Stimulated activated CD8-positive, alpha-beta memory T cell treated with anti-CD3 and anti-CD28 coated beads, Interleukin-7, amount 100 ng/mL, for 48 hours (primary cell): ENCODE results near the gene NME7.
A peak's percentile ranks its signal among the peaks of the same experiment; 100 is the strongest.
"Not testable (repeated sequence)": the region's sequence is repeated elsewhere in the genome, so short reads cannot be mapped to it uniquely, and the experiment has no call there.

ENCODE experiments used
- DNase-seq, 2 donors: peaks; one replicate each; pipeline ENCODE4 v3.0.0-alpha.2; 2020; ENCODE audit warnings: low read depth in 1 of 2; ENCODE audit errors: extremely low read depth in 1 of 2

The NME7 gene

DNA sequence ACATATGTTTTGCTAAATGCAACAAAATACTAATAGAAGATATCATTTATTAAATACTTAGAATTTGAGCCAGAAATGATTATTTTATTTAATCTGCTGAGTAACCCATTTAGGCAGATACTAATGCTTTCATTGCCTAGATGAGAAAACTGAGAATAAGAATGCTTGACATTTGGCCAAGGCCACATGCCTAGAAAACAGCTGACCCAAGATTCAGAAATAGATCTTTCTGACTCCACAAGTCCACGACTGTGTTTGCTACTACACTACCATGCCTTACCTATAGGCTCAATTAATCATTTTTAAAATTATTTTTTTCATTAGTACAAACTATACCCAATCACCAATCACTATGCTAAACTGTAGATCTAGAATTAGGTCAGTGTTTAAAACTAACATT is 131.5 kb downstream of the NME7 start:
- no peak for DNase-seq

GRCh38 chr1:169235568-169235967 is 132.0 kb downstream of the NME7 start:
- DNase-seq: no peak

DNA sequence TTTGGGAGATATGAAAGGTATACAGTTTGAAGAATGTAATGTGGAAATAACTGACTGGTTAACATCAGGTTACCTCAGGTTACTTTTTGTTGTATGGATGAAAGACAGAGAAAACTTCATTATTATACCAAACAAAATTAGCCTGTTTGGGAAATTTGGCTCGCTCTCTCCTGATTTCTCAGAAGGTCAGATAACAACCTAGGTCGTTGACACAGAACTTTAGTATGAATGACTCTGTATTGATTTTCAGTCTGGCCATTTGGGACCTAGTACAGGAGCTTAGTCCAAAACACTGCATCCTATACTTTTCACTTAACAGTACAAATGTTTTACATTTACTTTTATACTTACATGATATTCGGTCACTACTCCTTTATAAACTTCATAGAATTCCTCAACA is 132.8 kb downstream of the NME7 start:
- DNase-seq: no peak

DNA sequence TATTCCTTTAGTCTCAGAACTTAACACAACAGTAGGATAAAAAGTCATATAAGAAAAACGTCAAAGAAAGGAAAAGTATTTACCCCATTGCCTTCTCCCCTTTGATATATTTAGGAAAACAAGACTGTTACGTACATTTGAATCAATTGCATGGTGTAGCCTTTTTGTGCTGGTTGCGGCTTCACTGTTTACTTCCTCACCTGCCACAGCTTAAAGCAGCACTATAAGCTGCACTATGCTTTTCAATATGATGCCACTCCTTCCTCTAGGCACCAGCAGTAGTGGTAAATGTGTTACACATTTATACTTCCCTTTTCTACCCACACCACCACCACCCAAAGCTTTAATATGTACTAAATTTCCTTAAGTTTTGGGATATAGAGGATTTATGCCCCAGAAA is 150.0 kb downstream of the NME7 start:
- no peak for DNase-seq

DNA sequence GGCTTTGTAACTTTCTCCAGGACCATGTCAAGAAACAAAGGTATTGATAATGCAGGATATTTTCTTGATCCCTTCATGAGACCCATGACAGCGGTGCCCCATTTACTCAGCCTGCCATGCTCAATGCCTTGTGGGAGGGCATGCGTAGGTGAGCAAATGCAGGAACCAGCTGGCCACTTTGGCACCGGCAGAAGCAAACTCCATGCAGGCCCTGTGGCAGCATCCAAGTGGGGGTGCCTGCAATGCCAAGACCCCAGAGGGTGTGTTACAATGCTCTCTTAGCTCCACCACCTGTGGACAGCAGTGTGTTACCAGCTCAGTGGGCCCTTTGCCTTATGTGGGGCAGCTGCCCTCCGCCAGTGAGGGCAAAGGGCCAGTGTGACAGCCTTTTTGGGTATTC is 153.0 kb downstream of the NME7 start:
- no peak for DNase-seq

- DNase-seq: no peak
Measured at GRCh38 chr1:169212088-169212487, 155.5 kb downstream of the NME7 start.

DNA sequence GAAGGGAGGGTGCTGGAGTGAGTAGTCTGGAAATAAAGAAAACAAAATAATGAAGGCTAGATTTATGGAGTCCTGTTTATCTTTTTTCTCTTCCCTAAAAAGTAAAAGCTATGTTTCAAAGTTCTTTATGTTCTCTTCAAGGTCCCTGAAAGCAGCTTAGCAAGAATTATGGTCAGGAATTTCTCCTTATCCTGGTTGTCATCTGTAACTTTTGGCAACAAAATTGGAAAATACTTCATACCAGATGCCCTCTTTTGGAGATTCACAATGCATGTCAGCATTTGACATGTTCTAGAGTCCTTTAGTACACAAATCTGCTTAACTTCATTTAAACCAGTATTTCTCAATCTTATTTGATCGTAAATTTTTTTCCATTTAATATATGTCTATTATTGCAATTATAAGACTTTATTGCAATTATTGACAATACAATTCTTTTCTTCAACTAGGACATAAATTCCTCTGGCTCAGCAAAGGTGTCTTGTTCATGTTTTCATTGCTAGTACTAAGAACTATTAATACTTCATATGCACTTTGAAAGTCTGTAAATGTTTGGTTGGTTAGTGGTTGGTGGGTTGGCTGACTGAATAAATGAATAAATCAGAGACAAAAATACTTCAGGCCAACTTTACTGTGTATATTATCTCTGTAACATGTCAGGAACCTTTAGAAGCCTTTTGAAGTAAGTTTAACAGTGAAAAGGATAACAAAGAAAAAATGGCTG is 159.6 kb downstream of the NME7 start:
- DNase-seq: no peak

GRCh38 chr1:169204157-169204556 is 163.4 kb downstream of the NME7 start:
- DNase-seq: no peak

DNA sequence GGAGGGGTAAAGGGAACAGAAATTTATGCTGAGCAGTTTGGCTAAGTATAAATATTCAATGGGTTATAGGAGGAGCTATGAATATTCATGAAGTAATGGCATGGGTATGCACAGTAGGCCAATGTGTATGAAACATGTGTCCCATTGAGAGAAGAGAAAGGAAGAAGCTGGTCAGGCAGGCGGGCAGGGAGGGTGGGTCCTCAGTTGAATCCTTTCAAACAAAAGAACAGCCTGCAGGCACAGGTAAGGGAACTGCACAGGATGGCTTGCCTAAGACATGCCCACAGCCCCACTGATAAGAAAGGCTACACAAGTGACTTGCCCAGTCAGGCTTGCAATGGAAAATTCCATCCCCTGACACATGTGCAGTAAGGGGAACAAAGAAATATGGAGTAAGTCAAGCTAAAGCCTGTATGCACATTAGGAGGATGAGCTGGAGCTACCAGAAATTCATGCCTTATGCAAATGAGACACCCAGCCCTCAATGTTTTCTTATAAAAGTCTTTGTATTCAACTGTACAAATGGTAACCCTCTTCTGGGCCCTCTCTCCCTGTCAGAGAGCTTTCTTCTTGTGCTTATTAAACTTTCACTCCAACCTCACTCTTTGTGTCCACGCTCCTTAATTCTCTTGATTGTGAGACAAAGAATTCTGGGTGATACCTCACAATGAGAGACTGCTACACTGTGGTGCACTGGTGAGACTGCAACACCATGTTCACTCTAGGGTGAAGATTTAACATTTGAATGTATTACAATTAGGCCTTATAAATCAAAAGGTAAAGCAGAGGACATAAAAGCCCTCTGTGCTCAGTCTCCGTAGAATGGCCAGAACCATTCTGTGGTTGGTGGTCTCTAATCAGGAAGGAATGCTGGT is 164.6 kb downstream of the NME7 start:
- DNase-seq: no peak

DNA sequence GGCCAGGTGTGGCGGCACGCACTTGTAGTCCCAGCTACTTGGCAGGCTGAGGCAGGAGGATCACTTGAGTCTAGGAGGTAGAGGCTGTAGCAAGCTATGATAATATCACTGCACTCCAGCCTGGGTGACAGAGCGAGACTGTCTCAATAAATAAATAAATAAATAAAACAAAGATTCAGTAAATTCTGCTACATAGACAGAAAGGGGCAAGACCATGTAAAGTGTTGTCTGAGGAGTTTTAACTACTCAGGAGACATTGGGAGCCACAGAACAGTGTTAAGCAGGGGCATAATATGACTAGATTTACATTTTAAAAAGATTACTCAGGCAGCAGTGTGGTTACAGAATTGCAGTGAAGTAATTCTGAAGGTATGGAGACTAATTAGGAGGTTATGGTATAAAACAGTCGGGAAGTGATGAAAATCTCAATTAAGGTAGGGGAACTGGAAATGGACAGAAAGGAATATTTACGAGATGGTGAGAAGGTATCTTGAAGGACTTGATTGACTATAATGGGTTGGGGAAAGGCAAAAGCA is 166.4 kb downstream of the NME7 start:
- no peak for DNase-seq

DNA sequence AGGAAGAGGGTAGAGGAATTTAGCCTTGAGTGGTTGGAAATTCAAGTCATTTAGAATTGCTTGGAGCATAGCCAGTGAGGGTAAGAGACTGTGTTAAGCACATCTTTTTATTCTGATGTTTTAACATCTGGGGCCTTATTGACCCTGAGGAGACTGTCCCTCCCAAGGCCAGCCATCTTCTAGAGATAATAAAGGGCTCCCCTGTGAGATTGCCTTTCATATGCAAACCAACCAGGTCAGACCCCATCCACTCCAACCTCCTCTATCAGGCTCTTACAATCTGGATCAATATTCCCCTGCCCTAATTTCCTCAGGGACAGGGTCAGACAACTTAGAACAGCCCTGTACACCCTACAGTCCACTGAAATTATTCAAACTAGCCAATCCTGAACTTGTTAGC is 167.3 kb downstream of the NME7 start:
- no peak for DNase-seq

- no peak for DNase-seq
Measured at GRCh38 chr1:169196581-169196980, 171.0 kb downstream of the NME7 start.

GRCh38 chr1:169196161-169196560 is 171.4 kb downstream of the NME7 start:
- DNase-seq: no peak

DNA sequence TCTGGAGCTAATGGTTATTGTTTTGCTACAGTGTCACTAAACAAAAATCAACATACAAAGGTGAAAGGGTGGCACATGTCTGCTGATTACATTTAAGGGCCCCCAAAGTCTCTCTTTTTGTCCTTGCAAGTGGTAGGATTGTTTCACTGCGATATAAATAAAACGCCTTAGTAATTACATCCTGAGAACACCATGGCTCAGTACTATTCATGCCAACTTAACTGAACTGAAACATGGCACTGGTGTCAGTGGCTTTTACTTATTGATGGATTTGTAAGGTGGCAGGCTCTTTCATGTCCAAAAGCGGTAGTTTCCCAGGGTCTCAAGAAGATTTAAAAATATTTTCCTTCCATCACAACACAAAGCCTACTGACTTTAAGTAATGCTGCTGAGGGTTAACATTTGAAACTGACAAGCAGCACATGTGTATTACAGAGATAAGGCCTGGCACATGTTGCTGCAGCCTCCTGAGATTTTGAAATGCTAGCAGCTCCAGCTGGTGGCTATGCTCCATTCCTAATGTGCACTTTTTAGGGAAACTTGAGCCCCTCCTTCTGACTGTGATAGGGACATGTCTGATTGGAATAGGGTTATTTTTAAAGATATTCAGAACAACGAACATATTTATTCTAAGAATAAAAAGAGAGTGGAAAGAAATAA is 174.3 kb downstream of the NME7 start:
- DNase-seq: no peak

- no peak for DNase-seq
Measured at GRCh38 chr1:169186106-169186505, 181.5 kb downstream of the NME7 start.

GRCh38 chr1:169184812-169185211 is 182.8 kb downstream of the NME7 start:
- no peak for DNase-seq

GRCh38 chr1:169180174-169180573 is 187.4 kb downstream of the NME7 start:
- no peak for DNase-seq

DNA sequence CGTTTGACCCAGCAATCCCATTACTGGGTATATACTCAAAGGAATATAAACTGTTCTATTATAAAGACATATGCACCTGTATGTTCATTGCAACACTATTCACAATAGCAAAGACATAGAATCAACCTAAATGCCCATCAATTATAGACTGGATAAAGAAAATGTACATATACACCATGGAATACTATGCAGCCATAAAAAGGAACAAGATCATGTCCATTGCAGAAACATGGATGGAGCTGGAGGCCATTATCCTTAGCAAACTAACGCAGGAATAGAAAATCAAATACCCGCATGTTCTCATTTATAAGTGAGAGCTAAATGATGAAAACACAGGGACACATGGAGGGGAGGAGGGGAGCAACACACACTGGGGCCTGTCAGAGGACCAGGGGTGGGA is 188.2 kb downstream of the NME7 start:
- not testable (repeated sequence) for DNase-seq

GRCh38 chr1:169175461-169175860 is 192.1 kb downstream of the NME7 start:
- no peak for DNase-seq

GRCh38 chr1:169163059-169163458 is 204.5 kb downstream of the NME7 start:
- DNase-seq: peak in 1 of 2 donors; percentile 11

DNA sequence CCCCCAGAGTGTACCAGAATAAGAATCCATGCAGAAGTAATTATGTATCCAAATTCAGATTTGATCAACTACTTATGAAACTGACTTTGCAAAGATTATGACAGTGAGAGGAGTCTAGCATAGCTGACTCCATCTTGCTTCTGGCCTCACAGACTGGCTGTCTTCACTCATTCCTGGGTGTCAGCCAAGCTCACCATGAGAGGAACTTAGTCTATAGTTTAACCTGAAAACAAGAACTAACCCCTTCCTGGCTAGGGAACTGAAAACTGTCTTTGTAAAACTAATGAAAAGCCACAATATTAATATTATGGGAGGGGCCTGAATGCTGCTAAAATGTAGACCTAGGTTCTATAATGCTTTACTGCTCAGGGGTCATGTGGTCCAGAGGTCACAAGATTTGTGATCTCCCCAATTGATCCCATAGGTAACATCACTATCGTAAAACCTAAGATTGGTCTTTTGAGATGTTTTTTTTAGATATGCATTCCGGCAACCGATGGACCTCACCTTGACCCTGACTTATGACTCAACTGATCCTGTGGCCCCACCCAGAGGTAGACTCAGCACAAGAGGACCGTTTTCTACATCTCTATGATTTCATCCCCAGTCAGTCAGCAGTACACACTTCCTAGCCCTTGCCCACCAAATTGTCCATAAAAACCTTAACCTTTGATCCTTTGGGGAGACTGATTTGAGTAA is 206.0 kb downstream of the NME7 start:
- no peak for DNase-seq
